HepG2 (cell line): ENCODE results near the gene RNF126. TPM values are rescaled to one million over a fixed set of nuclear protein-coding genes. Genes with fewer than 3 reads are reported as not detected.

Experiments used
- ARID3A ChIP-seq: IDR thresholded peaks from 2 replicates; pipeline ENCODE4 v1.6.1; 2012; ENCODE audit warnings: low read depth, low read length, improper control_type of control experiment
- CENPX ChIP-seq: sonication (generic); formaldehyde crosslinking; IDR thresholded peaks from 2 replicates; pipeline ENCODE4 v1.9.0; 2021; ENCODE audit warnings: mild to moderate bottlenecking, missing genetic modification reagents, moderate library complexity
- ERF ChIP-seq: IDR thresholded peaks from 2 replicates; pipeline ENCODE4 v1.6.1; 2018; ENCODE audit warnings: missing biosample characterization, missing genetic modification reagents
- GATAD1 ChIP-seq: IDR thresholded peaks from 2 replicates; pipeline ENCODE4 v1.6.1; 2016; ENCODE audit warnings: missing genetic modification reagents, missing compliant biosample characterization
- KLF15 ChIP-seq: sonication (generic); formaldehyde crosslinking; IDR thresholded peaks from 2 replicates; pipeline ENCODE4 v1.8.1; 2023; ENCODE audit warnings: borderline replicate concordance, mild to moderate bottlenecking, inconsistent platforms, missing genetic modification reagents, mixed read lengths
- NCOA1 ChIP-seq: sonication (generic); formaldehyde crosslinking; IDR thresholded peaks from 2 replicates; pipeline ENCODE4 v1.9.0; 2021; ENCODE audit warnings: missing genetic modification reagents
- NFKB2 ChIP-seq: sonication (generic); formaldehyde crosslinking; IDR thresholded peaks from 2 replicates; pipeline ENCODE4 v1.4.0; 2020; ENCODE audit warnings: missing genetic modification reagents, borderline replicate concordance
- SMC3 ChIP-seq: IDR thresholded peaks from 2 replicates; pipeline ENCODE4 v1.6.1; 2011; ENCODE audit warnings: low read length, improper control_type of control experiment
- TCF12 ChIP-seq, 2 experiments: fragments of 450-650 bp in 1 of 2; sonication (generic) in 1 of 2; formaldehyde crosslinking in 1 of 2; IDR thresholded peaks; 2 replicates each; pipeline versions ENCODE4 v1.6.1 to v1.8.0; 2017 to 2022; ENCODE audit warnings: antibody characterized with exemption in 1 of 2, mild to moderate bottlenecking in 1 of 2, missing genetic modification reagents in 1 of 2, moderate library complexity in 1 of 2
- XRCC5 ChIP-seq: fragments of 200-400 bp; formaldehyde crosslinking; optimal IDR thresholded peaks from 2 replicates; pipeline ENCODE3; 2017; ENCODE audit warnings: mild to moderate bottlenecking, low read length
- ZNF12 ChIP-seq: sonication (generic); formaldehyde crosslinking; IDR thresholded peaks from 2 replicates; pipeline ENCODE4 v1.5.0; 2020; ENCODE audit warnings: missing genetic modification reagents
- ZNF225 ChIP-seq: sonication (generic); formaldehyde crosslinking; IDR thresholded peaks from 2 replicates; pipeline ENCODE4 v1.4.0; 2020; ENCODE audit warnings: mild to moderate bottlenecking, missing genetic modification reagents
- ZNF34 ChIP-seq: sonication (generic); formaldehyde crosslinking; IDR thresholded peaks from 2 replicates; pipeline ENCODE4 v1.4.0; 2020; ENCODE audit warnings: mild to moderate bottlenecking, missing genetic modification reagents, borderline replicate concordance
- ZNF512 ChIP-seq: sonication (generic); formaldehyde crosslinking; IDR thresholded peaks from 2 replicates; pipeline ENCODE4 v1.4.0; 2020; ENCODE audit warnings: mild to moderate bottlenecking, missing genetic modification reagents
- ZNF672 ChIP-seq: sonication (generic); formaldehyde crosslinking; IDR thresholded peaks from 2 replicates; pipeline ENCODE4 v1.8.1; 2022; ENCODE audit warnings: missing genetic modification reagents
- ZNF703 ChIP-seq: sonication (generic); formaldehyde crosslinking; IDR thresholded peaks from 2 replicates; pipeline ENCODE4 v1.5.1; 2020; ENCODE audit warnings: missing genetic modification reagents, mild to moderate bottlenecking, moderate library complexity, borderline replicate concordance
- ZNF713 ChIP-seq: sonication (generic); formaldehyde crosslinking; IDR thresholded peaks from 2 replicates; pipeline ENCODE4 v1.4.0; 2020; ENCODE audit warnings: mild to moderate bottlenecking, missing genetic modification reagents
- ZNF776 ChIP-seq: sonication (generic); formaldehyde crosslinking; IDR thresholded peaks from 2 replicates; pipeline ENCODE4 v1.4.0; 2020; ENCODE audit warnings: mild to moderate bottlenecking, missing genetic modification reagents
- ZNF83 ChIP-seq: sonication (generic); formaldehyde crosslinking; IDR thresholded peaks from 2 replicates; pipeline ENCODE4 v1.4.0; 2020; ENCODE audit warnings: missing genetic modification reagents, mild to moderate bottlenecking, borderline replicate concordance
- polyA plus RNA-seq, 8 experiments: library from polyadenylated mRNA; depleted of rRNA in 3 of 8; stranded (reverse) in 7 of 8; unstranded in 1 of 8; fragments of >200 nt; fragmentation: Illumina TruSeq in 4 of 8; extraction: Trizol in 4 of 8; gene quantifications; 2 replicates each; pipeline versions ENCODE4 v1.2.1 to v1.2.3, GENCODE V29; 2011 to 2016; ENCODE audit warnings: low read depth in 4 of 8, missing spikeins in 1 of 8, mixed read lengths in 1 of 8; ENCODE audit not compliant: insufficient read depth in 1 of 8
- total RNA-seq, 5 experiments: library from RNA; depleted of rRNA; stranded (reverse); fragments of >200 nt; fragmentation: Illumina TruSeq; extraction: Trizol; gene quantifications; 2 replicates each; pipeline ENCODE4 v1.2.3, GENCODE V29; 2016; ENCODE audit warnings: low read depth in 1 of 5
- TF ChIP-seq, protein P1 (sequence below): IDR thresholded peaks from 2 replicates; pipeline ENCODE4 v1.6.1; 2016; ENCODE audit warnings: low read depth, missing genetic modification reagents, missing compliant biosample characterization
- TF ChIP-seq, protein P2 (sequence below): sonication (generic); formaldehyde crosslinking; IDR thresholded peaks from 2 replicates; pipeline ENCODE4 v1.5.1; 2020; ENCODE audit warnings: missing genetic modification reagents, mild to moderate bottlenecking, borderline replicate concordance

The RNF126 gene
- total and polyA plus RNA-seq, 2 of the 13 experiments (the other 11 are each of a cell fraction or from before 2014, with no cell fraction given): 23.2 to 34.0 TPM

GRCh38 chr19:664913-665443, 2.0 kb upstream of the RNF126 start (continued):
- TF ChIP-seq ZNF703 (no peak), ZNF672 (CRISPR knock-in tag) (no peak), ZNF713 (0 out of 2 replicates have a peak, but pooled peaks have one; percentile 93), ZNF12 (CRISPR knock-in tag) (no peak), ZNF83 (peak; percentile 95), ZNF225 (peak; percentile 76), GATAD1 (CRISPR knock-in tag) (peak; percentile 74), NFKB2 (CRISPR knock-in tag) (peak; percentile 86), ZNF776 (CRISPR knock-in tag) (peak; percentile 85; the same call in 1 of the 2 replicates), KLF15 (0 out of 2 replicates have a peak, but pooled peaks have one; percentile 65), ARID3A (0 out of 2 replicates have a peak, but pooled peaks have one; percentile 12), SMC3 (peak; percentile 88), NCOA1 (CRISPR knock-in tag) (0 out of 2 replicates have a peak, but pooled peaks have one; percentile 89), XRCC5 (peak; percentile 52), ZNF34 (CRISPR knock-in tag) (no peak), ERF (peak; percentile 82), CENPX (CRISPR knock-in tag) (no peak), TCF12 (IDR thresholded peaks at IDR 0.05) (no peak), TCF12 (CRISPR knock-in tag; IDR thresholded peaks at IDR 0.05) (0 out of 2 replicates have a peak, but pooled peaks have one; percentile 62), ZNF512 (CRISPR knock-in tag) (peak; percentile 28; the same call in 1 of the 2 replicates)
- TF ChIP-seq, protein P1, sequence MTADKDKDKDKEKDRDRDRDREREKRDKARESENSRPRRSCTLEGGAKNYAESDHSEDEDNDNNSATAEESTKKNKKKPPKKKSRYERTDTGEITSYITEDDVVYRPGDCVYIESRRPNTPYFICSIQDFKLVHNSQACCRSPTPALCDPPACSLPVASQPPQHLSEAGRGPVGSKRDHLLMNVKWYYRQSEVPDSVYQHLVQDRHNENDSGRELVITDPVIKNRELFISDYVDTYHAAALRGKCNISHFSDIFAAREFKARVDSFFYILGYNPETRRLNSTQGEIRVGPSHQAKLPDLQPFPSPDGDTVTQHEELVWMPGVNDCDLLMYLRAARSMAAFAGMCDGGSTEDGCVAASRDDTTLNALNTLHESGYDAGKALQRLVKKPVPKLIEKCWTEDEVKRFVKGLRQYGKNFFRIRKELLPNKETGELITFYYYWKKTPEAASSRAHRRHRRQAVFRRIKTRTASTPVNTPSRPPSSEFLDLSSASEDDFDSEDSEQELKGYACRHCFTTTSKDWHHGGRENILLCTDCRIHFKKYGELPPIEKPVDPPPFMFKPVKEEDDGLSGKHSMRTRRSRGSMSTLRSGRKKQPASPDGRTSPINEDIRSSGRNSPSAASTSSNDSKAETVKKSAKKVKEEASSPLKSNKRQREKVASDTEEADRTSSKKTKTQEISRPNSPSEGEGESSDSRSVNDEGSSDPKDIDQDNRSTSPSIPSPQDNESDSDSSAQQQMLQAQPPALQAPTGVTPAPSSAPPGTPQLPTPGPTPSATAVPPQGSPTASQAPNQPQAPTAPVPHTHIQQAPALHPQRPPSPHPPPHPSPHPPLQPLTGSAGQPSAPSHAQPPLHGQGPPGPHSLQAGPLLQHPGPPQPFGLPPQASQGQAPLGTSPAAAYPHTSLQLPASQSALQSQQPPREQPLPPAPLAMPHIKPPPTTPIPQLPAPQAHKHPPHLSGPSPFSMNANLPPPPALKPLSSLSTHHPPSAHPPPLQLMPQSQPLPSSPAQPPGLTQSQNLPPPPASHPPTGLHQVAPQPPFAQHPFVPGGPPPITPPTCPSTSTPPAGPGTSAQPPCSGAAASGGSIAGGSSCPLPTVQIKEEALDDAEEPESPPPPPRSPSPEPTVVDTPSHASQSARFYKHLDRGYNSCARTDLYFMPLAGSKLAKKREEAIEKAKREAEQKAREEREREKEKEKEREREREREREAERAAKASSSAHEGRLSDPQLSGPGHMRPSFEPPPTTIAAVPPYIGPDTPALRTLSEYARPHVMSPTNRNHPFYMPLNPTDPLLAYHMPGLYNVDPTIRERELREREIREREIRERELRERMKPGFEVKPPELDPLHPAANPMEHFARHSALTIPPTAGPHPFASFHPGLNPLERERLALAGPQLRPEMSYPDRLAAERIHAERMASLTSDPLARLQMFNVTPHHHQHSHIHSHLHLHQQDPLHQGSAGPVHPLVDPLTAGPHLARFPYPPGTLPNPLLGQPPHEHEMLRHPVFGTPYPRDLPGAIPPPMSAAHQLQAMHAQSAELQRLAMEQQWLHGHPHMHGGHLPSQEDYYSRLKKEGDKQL (CRISPR knock-in tag): no peak
- TF ChIP-seq, protein P2, sequence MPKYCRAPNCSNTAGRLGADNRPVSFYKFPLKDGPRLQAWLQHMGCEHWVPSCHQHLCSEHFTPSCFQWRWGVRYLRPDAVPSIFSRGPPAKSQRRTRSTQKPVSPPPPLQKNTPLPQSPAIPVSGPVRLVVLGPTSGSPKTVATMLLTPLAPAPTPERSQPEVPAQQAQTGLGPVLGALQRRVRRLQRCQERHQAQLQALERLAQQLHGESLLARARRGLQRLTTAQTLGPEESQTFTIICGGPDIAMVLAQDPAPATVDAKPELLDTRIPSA (CRISPR knock-in tag): peak; percentile 88; the same call in 1 of the 2 replicates
